NCI-H748 (cell line): ENCODE measurements around the gene STAT5B.
"Not testable (repeated sequence)": the region's sequence is repeated elsewhere in the genome, so short reads cannot be mapped to it uniquely, and the experiment has no call there.

Source experiments
- DNase-seq: peaks from one replicate; lab custom pipeline; 2025; ENCODE audit not compliant: unreplicated experiment; lab: John Stamatoyannopoulos, UW

STAT5B gene

DNA sequence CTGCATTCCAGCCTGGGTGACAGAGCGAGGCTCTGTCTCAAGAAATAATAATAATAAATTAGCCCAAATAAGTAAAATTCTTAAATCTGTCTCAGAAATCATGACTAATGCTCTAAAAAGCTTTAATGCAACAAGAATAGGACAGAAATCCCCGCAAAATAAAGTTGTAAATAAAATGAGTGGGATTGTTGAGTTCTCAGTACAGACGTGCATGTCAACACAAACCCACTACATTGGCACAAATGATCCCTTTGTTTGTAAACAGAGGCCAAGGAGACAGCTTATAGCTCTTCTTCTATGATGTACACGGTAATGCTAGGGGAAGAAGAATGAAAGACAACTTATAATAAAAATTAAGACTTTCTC lies 6.0 kb downstream of the STAT5B start:
- DNase-seq: no peak

DNA sequence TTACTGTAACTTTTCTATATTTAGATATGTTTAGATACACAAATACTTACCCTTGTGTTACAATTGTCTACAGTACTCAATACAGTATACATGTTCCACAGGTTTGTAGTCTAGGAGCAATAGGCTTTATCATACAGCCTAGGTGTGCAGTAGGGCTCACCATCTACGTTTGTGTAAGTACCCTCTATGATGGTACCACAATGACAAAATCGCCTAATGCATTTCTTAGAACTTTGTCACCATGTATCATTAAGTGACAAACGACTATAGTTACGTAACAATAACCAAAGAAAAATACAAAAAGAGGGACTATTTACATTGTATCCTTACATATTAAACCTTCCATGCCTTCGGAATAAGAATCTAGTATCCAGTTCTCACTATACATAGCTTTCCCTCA lies 8.0 kb downstream of the STAT5B start:
- no peak for DNase-seq

DNA sequence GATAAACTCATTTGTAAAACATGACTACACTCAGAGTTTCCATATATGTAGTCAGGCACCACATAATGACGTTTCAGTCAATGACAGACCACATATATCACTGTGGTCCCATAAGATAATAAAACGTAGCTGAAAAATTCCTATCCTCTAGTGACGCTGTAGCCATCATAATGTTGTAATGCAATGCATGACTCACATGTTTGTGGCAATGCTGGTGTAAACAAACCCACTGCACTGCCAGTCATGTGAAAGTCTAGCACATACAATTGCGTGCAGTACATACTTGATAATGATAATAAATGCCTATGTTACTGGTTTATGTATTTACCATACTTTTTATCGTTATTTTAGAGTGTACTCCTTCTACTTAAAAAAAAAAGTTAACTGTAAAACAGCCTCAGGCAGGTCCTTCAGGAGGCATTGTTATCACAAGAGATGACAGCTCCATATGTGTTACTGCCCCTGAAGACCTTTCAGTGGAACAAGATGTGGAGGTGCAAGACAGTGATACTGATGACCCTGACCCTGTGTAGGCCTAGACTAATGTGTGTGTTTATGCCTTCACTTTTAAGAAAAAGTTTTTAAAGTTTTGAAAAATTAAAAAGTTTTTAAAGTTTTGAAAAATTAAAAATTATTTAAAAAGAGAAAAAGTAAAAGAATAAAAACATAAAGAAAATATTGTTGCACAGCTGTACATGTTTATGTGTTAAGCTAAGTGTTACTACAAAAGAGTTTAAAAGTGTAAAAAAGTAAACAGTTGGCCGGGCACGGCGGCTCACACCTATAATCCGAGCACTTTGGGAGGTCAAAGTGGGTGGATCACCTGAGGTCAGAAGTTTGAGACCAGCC lies 9.0 kb downstream of the STAT5B start:
- DNase-seq: no peak

DNA sequence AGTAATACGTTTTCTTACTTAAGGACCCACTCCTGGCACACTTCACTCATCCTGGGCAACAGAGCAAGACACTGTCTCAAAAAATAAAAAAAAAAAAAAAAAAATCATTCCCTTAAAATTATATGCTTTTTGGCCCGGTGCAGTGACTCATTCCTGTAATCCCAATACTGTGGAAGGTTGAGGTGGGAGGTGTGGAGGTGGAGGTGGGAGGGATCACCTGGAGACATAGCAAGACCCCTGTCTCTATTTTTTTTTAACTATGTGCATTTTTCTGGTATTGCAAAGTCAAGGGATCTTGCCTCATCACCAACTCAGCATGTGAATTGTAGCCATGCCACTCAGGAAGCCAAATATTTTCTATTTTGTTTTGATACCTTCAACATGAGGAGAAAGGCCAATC lies 9.7 kb downstream of the STAT5B start:
- no peak for DNase-seq

DNA sequence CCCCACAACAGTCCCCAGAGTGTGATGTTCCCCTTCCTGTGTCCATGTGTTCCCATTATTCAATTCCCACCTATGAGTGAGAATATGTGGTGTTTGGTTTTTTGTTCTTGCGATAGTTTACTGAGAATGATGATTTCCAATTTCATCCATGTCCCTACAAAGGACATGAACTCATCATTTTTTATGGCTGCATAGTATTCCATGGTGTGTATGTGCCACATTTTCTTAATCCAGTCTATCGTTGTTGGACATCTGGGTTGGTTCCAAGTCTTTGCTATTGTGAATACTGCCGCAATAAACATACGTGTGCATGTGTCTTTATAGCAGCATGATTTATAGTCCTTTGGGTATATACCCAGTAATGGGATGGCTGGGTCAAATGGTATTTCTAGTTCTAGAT lies 11.8 kb downstream of the STAT5B start:
- not testable (repeated sequence) for DNase-seq

DNA sequence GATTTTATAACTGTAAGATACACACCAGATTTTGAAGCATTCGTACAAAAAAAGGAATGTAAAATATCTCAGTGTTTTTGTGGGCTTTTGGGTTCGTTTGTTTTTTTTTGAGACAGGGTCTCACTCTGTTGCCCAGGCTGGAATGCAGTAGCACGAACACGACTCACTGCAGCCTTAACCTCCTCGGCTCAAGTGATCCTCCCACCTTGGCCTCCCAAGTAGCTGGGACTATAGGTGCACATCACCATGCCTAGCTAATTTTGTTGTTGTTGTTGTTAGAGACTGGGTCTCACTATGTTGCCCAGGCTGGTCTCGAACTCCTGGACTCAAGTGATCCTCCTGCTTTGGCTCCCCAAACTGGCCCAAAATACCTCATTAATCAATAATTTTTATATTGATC lies 15.9 kb downstream of the STAT5B start:
- DNase-seq: no peak

DNA sequence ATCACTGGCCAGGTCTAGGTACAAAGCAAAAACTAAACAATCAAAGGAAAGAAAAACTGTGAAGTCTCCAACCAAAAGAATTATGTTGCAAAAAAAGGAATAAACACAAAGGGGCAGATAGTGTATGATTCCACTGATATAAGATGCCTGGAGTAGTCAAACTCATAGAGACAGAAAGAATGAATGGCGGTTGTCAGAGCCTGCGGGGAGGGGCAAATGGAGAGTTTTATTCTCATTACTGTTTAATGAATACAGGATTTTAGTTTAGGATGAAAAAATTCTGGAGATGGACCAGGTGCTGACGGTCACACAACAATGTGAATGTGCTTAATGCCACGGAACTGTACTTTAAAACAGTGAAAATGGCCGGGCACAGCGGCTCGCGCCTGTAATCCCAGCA lies 20.7 kb downstream of the STAT5B start:
- DNase-seq: no peak

DNA sequence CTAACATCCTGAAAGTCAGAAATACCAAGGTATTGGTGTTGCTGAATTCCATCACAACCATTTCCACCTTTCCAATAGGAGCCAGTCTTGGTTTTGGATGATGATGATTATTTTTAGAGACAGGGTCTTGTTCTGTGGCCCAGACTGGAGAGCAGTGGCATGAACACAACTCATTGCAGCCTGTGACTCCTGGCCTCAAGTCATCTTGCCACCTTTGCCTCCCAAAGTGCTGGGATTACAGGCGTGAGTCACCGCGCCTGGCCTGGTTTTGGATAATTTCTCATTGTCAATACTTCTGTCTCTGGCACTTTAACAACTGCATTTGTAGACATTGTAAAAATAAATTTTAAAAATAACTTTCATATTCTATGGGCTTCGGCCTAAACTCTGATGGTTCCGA lies 22.6 kb downstream of the STAT5B start:
- no peak for DNase-seq

DNA sequence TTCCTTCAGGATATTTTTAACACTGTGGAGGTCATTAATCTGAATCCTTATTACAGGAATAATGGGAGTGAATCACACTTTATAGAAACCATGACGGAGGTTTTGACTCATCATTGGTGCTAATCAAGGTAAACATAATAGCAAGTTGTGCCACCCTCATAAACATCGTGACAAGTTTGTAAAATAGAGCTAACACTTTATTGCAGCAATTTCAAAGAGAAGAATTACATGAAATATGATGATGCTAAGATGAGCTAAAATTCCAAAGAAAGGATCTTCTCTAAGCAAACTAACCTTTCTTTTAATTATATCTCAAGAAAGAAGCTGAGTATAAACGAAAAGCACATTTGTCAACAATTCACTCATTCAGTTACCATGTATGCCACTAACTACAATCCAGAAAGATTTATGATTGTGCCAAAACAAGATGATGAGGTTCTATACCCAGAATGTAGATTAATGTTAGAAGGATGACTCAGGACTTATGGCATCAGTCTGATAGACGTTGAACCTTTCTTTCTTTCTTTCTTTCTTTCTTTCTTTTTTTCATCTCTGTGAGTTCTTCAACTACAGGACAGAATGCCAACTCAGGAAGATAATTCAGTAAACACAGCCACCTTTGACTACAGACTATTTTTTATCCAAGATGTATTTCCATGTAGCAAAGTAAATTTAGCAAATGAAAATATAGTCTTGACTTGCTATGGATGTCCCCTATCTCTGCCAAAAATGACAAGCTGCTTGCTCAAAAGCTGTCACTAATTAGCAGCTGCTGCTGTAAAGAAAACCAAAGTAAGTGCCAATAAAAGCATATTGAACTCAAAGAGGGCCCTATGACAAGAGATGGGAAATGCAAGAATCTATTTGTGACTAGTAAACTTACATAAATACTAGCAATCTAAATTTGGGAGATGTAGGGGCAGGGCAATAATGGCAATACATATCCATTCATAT lies 23.3 kb downstream of the STAT5B start:
- no peak for DNase-seq

DNA sequence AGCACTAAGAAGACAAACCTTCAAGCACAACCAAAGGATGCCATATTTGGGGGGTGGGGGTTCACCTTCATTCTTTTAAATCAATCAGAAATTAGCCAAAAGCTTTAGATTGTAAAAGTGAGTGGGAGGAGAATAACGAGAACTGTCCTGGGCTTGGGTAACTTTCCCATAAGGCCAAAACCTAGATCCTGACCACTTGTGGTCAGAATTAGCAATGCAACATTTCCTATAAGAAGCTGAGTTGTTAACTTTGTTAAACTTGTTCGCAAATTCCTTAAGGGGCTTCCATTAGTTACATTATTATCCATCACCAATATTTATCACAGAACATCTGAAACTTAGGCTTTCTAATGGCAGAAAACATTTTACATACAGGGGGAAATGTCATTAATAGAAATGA lies 25.1 kb downstream of the STAT5B start:
- DNase-seq: no peak

DNA sequence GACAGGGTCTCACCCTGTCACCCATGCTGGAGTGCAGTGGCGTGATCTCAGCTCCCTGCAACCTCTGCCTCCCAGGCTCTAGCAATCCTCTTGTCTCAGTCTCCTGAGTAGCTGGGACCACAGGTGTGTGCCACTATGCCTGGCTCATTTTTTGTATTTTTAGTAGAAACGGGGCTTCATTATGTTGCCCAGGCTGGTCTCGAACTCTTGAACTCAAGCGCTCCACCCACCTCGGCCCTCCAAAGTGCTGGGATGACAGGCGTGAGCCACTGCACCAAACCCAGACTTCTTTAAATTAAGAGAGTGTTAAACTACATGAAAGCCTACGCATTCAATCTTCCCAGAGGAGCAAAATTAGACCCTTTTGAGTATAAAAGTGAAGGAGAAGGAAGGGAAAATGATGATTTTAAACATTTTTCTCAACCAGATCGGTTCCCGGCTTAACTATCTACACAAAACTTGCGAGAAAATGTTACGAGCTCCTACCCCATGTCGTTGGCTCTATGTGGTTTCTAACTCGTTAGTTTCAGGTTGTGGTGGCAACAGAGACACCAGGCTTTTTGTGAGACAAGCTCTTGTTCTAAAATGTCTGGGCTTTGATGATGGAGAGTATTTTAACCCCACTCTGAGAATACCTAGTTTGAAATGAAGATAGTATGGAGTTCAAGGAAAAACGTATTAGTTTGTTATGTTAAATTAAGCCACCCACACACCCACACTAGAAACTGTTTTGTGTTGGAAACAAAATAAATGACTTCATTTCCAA lies 26.3 kb downstream of the STAT5B start:
- no peak for DNase-seq

DNA sequence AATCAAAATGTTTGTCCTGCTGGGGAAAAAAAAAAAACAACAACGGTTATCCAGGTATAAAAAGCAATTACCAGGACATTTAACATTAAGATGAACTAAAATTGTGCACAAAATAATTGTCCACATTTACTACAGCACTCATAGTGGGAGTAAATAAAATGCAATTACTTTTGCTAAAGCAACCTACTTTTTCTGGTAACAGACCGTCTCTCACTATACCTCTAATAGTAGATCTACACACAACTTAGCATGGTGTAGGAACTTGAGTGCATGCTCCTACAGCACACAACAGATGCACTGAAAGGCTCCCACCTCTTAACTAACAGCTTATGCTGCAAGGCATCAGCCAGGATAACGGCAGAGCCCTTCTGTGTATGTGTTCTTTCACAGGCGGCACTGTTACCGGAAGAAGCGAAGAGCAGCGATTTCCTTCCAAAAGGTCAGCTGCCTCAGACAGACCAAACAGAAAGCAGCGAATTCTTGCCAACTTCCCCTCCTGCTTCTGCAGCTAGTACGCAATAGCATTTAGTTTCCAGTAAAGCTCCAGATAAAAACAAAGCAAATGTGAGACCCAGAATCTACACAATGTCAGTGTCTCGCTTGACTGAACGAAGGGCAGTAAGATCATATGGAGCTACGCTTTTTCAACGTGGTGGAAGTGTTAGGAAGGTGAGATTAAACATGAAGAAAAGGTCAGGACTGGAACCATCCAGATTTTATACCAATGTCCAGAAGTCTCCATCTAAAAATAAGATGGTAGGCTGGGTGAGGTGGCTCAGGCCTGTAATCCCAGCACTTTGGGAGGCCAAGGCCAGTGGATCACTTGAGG lies 27.6 kb downstream of the STAT5B start:
- DNase-seq: no peak

DNA sequence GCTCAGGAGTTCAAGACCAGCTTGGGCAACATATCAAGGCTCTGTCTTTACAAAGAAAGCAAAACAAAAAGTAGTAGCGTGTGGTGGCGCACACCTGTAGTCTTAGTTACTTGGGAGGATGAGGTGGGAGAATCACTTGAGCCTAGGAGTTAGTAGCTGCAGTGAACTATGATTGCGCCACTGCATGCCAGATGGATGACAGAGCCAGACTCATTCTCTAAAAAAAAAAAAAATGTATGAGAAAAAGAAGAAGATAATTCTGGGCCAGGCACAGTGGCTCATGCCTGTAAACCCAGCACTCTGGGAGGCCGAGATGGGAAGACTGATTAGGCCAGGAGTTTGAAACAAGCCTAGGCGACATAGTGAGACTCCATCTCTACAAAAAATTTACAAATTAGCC lies 28.5 kb downstream of the STAT5B start:
- no peak for DNase-seq

DNA sequence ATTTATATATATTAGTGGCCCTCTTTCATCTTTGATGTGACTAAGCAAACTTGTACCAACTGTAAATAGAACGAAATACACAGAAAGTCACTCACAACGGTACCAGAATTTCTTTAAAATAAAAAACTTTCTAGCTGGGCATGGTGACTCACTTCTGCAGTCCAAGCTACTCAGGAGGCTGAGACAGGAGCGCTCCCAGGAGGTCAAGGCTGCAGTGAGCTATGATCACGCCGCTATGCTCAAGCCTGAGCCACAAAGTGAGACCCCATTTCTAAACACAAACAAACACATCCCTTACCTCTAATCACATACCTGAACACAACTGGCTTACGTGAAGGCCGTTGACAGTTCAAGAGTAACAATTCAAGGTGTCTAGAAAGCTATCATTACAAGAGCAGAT lies 29.7 kb downstream of the STAT5B start:
- no peak for DNase-seq

DNA sequence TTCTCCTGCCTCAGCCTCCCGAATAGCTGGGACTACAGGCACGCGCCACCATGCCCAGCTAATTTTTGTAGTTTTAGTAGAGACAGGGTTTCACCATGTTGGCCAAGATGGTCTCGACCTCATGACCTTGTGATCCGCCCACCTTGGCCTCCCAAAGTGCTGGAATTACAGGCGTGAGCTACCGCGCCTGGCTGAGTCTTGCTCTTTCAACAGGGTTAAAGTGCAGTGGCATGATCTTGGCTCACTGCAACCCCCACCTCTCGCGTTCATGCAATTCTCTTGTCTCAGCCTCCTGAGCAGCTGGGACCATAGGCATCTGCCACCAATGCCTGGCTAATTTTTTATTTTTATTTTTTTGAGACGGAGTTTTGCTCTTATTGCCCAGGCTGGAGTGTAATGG lies 31.0 kb downstream of the STAT5B start:
- not testable (repeated sequence) for DNase-seq

DNA sequence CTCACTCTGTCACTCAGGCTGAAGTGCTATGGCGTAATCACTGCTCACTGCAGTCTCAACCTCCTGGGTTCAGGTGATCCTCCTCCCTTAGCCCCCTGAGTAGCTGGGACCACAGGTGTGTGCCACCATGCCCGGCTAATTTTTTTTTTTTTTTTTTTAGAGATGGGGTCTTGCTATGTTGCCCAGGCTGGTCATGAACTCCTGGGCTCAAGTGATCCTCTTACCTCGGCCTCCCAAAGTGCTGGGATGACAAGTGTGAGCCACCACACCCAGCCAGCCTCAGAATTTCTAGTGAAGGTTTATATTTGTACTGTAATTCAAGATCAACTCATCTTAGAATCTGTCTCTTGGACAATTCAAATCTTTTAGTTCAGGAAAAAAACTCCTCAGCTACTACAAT lies 32.1 kb downstream of the STAT5B start:
- not testable (repeated sequence) for DNase-seq

DNA sequence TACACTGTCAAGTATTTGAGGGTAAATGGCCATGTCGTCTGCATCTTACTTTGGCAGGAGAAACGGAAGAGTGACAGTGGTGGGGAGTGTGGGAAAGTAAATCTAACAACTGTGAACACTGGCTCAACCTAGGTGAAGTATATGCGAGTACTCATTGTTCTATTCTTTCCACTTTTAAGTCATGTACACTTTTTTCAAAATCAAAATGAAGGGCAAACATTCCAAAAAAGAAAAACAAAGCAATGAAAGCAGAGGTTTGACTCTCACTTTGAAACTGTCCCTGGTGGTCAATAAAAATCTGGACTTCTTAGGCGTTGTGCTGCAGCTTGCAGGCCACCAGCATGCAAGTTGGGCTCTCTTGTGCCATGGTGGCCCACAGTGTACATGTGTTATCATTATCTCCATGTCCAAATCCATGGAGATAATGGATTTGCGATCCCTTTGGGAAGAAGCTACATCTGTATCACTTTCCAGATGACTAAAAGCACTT lies 32.7 kb downstream of the STAT5B start:
- no peak for DNase-seq

DNA sequence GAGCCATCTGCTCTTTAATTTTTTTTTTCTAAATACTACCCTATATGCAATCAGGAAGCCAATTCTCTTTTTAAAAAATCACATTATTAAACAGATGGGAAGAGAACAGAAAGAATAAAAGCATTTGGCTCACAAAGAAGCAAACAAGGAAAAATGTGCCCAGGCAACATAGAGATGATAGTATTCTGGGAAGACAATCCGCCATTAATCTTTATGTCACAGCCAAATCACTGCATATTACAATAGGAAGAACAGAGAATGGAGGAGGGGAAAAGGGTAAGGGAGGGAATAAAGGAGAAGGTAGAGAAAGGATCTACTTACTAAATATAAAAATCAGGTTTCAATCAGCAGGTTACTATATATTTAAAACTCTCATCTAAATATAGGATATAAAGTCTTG lies 34.3 kb downstream of the STAT5B start:
- no peak for DNase-seq

DNA sequence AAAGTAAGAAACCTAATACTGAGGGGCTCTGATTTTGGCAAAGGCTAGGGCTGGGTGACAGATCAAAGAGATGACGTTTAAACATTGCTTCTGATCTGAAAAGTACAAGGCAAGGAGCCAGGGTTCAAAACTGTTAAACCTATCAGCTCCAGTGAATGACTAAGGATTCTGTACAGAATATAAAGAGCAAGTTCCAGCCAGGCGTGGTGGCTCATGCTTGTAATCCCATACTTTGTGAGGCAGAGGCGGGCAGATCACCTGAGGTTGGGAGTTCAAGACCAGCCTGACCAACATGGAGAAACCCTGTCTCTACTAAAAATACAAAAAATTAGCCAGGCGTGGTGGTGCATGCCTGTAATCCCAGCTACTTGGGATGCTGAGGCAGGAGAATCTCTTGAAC lies 35.3 kb downstream of the STAT5B start:
- not testable (repeated sequence) for DNase-seq

DNA sequence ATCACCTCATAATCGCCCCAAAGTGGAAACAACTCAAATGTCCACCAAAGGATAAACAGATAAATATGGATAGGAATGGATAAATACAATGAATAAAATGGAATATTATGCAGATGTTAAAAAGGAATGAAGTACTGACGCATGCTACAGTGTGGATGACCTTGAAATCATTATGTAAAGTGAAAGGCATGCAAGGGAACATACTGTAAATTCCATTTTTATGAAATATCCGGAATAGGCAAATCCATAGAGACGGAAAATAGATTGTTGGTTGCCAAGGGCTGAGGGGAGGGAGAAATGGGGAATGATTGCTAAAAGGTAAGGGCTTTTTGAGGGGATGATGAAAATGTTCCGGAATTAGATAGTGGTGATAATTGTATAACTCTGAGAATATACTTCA lies 36.0 kb downstream of the STAT5B start:
- no peak for DNase-seq
